Activated T-helper 1 cell treated with anti-CD3 and anti-CD28 coated beads, Interleukin-2, amount 50 U/mL, for 16 hours (primary cell): ENCODE results near the gene LRRN4CL.
"Not testable (repeated sequence)": the region's sequence is repeated elsewhere in the genome, so short reads cannot be mapped to it uniquely, and the experiment has no call there.

Experiments
- DNase-seq, 2 donors: peaks; one replicate each; pipeline ENCODE4 v3.0.0-alpha.2; 2020; ENCODE audit warnings: low read depth in 1 of 2, low spot score in 1 of 2

The LRRN4CL gene

DNA sequence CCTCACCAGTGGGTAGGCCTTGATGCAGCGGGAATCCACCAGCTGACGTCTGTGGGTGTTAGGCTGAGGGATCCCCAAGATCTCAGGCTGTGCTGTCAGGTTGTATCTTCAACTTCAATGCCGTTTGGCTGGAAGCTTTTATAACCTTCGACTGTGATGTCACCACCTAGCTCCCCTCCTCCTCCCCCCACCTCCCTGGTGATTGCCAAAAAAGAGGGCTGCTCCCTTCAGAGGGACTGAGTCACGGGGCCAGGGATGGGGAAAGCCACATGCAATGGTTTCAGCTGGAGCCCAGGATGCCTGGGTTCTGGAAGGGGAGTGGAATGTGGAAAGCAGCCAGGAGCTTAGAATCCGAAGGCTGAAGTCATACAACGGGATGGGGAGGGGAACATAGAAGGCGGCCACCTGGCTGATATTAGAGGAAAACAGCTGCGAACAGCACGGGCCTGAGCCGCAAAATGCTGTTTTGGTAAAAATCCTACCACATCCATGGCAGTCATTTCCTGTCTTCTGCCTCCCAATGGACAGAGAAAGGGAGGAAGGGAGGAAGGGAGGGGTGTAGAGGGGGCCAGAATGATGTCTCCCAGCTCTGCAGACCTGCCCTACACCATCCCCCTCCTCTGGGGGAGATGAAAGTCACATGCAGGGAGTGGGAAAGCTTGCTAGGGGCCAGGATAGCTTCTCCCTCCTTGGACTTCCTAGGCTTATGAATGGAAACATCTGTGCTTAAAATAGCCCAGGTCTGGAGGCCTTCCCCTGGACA, at the start of gene LRRN4CL:
LRRN4CL (minus strand) TSS at position 110 of the 763 bp plus-strand sequence. CDS start 1,022 bp downstream, outside the sequence.
- no peak for DNase-seq

DNA sequence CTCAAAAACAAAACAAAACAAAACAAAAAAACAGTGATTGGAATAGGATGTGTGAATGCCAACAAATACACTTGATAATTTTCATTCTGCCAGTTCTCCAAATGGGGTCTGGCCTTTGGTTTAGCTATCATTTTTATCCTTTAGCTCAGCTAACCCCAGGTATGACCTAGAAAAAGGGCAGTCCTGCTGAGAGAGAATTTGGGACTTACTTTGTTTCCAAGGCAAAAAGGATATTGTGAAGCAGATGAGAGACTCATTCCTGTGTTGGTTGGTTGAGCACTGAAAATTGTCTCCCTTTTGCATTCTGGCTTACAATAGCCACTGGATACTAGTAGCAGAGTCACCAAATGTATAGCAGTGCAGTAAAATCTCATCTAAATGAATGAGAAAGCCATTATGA, 47.9 kb upstream of the LRRN4CL start:
- DNase-seq = no peak

DNA sequence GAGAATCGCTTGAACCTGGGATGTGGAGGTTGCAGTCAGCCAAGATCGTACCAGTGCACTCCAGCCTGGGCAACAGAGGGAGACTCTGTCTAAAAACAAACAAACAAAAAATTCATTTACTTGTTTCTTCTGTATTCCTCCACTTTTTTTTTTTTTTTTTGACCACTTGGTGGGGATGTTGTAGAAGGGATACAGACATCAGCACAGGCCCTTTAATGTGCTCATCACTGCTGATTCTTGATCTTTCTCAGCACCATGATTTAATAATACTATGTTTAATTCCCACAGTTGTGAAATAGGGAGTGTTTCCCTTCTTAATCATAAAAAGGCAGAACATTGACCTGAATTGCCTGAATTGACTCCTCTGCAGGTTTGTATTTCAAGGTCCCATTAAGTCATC, 43.5 kb upstream of the LRRN4CL start:
- no peak for DNase-seq

DNA sequence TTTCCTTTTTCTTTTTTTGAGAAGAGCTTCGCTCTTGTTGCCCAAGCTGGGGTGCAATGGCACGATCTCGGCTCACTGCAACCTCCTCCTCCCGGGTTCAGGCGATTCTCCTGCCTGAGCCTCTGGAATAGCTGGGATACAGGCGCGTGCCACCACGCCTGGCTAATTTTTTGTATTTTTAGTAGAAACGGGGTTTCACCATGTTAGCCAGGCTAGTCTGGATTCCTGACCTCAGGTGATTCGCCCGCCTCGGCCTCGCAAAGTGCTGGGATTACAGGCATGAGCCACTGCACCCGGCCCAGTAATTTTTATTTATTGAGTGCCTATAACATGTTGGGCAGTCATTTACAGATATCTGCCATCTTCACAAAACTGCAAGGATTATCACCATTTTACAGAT, 40.7 kb upstream of the LRRN4CL start:
- not testable (repeated sequence) for DNase-seq

DNA sequence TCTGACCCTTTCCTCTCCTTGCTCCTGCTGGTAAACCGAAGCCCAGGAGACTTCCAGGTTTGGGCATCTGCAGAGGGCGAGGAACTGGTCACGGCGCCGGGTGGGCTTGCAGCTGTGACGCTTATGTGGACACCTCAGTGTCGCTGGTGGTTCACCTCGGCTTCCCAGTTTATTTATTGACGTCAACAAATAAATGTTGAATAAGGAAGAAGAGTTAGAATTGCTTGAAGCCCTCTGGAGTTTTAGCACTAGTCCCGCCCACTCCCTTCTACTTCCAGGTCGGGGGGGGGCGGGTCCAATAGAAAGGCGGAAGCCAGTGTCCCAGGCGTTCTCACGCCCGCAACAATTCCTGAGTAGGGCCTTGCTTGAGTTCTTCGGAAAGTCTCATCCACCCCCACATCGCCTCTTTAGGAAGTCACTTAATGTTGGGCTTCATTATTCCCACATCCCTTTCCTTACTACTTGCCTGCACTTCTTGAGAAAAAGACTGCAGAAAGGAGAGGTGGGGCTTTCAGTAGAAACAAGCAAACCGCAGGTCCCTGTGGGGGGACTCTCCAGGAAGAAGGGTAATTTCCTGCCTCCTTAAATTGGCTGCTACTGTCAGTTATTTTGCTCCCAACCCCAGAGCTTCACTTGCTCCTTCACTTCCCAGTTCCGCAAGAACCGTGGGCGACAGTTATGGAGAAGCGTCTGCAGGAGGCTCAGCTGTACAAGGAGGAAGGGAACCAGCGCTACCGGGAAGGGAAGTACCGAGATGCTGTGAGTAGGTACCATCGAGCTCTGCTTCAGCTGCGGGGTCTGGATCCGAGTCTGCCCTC, 39.0 kb upstream of the LRRN4CL start, which contains the start of gene TTC9C:
TTC9C (plus strand) TSS at position 316 of the 818 bp plus-strand sequence; CDS start at position 679, 363 bp downstream.
- peak; percentile 65 to 74 for DNase-seq

DNA sequence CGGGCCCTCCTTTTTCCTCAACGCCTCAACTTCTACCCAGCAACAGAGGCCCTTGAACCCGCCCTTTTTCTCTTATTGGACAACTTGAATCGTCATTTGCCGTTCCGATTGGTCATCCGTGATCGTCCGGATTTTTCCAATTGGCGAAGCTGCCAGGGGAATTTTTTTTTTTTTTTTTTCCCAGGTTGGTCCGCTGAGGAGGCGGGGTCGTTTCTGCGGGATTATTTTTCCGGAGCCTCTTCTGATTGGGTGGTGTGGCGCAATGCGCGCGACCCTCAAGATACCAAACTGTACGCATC, 38.5 kb upstream of the LRRN4CL start:
- DNase-seq = peak; percentile 50 to 67

DNA sequence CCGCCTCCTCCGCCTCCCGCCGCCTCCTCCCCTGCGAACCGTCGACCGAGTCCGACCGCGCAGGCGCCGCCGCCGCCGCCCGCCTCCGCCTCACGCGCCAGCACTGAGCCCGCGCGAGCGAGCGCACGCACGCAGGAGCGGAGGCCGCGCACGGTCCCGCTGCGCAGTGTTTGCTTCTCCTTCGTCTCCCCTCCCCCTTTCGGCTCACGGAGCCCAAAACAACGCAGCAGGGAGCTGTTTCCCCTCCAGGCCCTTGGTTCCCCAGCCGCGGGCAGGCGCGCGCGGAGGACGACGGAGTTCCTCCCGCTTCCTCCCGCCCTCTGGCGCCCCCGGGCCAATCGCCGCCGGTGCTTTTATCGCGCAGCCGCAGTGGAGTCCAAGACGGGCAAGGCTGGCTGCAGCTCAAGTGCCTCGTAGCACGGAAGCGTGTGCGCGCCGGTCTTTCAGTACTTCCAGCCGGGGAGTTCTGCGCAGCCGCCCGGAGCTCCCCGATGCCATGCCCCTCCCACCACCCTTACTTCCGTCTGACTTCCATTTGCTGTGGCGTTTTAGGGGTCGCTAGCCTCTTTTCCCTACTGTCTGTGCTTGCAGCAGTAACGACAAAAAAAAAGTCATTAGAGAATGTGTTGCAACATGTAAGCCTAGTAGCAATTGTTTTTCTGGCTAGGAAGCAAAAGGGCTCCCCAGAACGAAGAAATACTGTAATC, 38.0 kb upstream of the LRRN4CL start, which contains the start of gene HNRNPUL2:
HNRNPUL2 (minus strand) TSS at position 293 of the 707 bp plus-strand sequence. CDS start 301 bp downstream, outside the sequence.
- peak; percentile 96 to 98 for DNase-seq

DNA sequence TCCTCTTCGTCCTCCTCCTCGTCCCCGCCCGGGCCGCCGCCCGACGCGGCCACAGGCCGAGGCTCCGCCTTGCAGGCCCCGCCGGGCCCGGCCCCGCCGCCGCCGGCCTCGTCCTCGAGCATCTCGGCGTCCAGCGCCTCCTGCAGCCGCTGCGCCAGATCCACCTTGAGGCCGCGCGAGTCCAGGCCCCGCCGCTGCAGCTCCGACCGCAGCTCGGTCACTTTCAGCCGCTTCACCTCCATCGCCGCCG, 37.5 kb upstream of the LRRN4CL start:
- no peak for DNase-seq

DNA sequence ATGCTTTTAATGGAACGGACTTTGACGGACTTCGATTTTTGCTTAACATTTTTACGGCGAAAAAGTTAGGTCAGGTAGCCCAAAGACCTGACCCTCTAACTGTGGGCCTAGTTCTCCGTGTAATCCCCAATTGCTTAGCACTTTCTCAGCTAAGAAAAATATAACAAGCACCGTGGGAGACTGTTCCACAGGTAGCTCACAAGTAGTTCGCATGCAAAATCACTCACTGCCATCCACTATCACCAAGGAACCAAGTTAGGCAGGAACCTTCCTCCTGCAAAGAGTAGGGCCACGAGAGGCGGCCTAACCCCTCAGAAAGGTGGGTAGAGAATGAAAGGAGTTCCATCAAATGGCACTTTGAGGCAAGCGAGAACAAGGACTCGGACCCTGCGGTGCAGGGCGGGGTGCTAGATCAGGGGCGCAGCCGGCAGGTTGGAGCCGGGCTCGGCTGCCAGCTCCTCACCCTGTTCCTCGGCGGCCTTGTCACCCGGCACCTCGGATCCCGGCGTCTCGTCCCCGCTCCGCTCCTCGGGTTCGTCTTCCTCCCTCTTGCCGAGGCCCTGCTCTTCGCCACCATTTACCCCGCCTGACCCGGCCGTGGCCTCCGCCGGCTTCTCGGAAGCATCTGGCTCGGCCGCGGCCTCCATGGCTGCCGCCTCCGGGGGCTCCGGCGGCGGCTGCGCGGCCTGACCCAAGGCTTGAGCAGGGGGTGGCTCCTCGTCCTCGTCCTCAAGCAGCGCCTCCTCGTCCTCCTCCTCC, 37.0 kb upstream of the LRRN4CL start:
- no peak for DNase-seq

DNA sequence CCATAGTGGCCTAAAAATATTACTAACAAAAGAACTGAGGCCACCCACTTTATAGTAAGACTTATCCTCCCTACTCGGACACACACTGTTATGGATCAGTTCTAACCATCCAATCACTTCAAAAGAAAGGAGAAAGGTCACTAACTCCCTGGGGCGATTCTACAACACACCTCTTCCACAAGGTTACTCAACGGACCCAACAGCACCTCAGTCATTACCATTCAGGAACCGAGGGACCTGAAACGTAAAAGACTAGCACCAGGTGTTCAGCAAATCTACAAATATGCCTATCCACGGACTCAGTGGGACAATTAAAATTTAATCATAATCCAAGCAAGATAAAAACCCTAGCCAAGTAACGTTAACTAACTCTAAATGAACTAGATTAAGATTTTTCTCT, 36.3 kb upstream of the LRRN4CL start:
- DNase-seq = no peak

DNA sequence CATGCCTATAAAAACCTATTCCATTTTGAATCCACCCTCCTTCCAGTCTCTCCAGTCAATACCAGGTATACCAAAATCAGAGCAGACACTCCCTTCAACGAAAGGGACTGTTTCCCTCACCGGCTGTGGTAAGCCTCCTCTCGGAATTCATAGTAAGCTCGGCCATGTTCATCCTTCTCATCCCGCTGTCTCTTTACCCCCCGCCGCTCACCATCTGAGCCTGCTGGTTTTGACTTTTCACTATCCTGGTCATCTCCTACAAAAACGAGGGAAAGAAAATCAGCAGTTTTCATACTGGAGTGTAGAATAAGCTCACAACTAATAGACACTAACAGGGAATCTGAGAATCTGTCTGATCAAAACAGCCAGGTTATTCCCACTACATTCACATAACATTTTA, 34.8 kb upstream of the LRRN4CL start:
- no peak for DNase-seq

DNA sequence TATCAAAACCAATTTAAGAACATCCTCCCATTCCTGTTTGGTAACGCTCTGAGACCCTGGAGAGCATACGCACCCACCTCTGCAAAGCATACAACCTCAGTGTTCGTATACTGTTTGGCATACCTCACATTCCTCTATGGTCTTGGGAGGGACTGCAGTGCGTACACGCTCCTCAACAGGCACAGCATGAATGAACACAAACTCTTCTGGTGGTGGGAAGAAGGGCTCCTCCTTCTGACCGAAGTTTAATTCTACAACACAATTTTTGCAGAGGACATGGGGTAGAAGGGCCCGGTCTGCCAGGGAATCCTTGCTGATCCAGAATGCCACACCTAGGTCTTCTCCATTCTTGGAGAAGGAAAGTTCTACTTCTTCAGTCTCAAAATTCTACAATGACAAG, 32.7 kb upstream of the LRRN4CL start:
- DNase-seq = no peak

DNA sequence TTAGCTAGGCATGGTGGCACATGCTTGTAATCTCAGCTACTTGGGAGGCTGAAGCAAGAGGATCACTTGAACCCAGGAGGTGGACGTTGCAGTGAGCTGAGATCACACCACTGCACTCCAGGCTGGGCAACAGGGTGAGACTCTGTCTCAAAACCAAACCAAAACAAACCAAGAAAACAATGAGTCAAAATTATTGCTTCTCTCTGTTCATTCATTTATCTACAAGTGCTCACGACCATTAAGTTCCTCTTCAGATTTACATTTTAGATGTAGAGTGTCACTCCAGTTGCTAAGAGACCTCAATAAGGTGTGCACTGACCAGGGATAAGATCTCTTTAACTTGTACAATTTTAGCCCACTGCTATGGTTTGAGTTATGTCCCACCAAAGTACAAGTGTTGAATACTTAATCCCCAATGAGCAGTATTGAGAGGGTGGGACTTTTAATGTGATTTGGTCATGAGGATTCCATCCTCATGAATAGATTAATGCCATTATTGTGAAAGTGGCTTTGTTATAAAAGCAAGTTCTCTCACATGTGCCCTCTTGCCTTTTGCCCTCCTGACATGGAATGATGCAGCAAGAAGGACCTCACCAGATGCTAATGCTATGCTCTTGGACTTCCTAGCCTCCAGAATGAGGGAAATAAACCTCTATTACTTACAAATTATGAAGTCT, 30.1 kb upstream of the LRRN4CL start:
- no peak for DNase-seq

DNA sequence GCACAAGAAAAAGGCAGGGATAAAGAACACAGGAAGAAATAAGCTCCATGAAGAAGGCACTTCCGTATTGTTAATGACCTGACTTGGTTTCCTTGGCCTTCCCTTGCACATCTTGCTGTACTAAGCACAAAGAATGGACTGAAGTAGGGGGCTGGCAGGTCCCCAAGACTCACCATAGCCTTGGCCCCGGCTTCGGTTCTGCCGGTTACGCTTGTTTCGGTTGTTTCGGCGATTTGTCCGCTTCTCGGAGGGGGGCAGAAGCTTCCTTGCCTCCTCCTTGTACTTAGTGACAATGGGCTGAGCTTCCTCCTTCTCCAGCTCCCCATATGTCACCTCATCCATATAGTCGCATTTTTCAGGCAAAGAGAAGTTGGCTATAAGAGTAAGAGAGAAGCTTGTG, 27.5 kb upstream of the LRRN4CL start:
- DNase-seq = no peak

DNA sequence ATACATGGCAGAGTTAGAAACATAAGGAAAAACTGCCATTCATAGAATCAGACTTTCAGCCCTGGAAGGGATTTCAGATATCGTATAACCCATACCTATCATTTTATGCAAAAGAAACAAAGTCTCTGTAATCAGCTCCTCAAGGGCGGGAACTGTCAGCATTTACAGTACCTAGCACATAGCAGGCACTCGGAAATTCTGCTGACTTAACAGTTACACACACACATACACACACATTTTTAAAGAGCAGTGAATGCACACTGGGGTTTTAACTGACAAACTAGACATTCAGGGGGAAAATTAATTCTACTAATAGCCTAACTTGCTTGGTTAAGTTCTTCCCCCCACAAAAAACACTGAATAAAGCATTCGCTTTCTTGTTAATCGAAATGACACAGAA, 26.9 kb upstream of the LRRN4CL start:
- DNase-seq = no peak

DNA sequence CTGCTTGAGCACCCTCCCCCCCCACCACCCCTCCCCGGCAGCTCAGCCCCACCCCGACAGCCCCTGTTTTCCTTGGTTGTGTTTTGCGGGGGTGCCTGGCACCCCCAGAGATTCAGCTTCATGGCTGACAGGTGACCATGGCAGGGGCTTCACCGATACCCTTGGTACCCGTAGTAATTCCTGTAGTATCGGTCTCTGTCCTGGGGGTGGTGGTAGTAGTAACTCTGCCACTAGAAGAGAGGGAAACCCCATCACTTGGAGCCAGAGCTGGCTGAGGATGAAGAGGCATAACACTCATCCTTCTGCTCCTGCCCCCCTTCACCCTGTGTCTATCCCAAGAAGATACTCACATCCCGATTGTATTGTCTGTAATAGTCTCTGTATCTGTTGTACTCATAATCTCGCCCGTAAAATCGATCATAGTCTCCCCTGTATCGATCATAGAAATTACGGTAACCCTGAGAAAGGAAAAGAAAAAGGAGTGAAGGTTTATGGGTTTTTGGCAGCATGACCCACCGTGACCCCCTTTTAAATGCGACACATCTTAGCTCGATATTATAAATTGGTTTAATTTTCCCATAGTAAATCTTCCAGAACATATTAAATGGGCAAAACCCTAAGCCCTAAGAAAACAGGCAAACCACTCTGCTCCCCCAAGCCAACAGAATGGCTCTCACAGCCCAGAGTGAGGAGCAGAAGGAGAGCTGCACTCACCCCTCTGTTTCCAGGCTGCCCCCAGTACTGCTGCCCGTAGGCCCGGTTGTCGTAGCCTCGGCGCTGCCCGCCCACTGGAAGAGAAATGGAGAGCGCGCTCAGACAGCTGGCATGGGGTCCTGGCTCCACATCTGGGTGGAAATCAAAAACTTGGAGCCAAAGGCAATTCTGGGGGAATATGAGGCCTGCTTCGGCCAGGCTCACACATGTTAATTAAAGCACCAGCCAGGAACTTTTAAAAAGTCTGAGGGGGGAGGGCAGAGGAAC, 26.1 kb upstream of the LRRN4CL start:
- DNase-seq = no peak

DNA sequence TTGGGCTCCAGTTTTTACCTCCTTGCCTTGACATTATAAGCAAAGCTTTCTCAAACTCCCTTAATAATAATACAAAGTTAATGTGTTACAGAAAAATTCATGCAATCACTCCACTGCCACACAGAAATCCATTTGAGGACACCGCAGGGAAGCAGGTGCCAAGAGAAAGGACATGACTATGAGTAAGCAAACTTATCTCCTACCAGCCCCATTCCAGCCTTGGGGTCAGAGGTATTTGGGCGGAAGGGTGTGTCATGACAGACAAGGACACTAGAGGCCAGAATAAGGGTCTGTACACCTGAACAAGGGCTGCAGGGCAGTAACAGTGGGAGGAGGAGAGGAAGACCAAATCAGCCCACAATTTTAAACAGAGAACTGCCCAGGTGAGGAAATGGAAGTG, 24.0 kb upstream of the LRRN4CL start:
- DNase-seq = no peak

DNA sequence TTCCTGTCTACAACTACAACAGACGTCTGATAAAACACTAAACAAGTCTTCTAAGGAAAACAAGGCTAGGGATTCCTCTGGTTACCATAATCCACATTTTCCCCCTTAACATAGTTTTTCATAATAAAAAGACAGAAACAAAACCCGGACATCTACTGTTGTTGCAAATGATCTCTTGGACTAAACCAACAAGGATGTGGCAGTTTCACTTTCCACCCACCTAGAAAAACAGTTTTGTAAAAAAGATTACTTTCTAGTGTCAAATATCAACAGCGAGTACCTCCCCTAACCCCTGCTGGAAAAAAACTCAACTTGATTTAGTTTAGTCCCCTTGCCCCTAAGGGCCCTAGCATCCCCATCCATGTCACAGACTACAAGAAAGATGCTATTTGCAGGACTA, 23.5 kb upstream of the LRRN4CL start:
- DNase-seq = no peak

DNA sequence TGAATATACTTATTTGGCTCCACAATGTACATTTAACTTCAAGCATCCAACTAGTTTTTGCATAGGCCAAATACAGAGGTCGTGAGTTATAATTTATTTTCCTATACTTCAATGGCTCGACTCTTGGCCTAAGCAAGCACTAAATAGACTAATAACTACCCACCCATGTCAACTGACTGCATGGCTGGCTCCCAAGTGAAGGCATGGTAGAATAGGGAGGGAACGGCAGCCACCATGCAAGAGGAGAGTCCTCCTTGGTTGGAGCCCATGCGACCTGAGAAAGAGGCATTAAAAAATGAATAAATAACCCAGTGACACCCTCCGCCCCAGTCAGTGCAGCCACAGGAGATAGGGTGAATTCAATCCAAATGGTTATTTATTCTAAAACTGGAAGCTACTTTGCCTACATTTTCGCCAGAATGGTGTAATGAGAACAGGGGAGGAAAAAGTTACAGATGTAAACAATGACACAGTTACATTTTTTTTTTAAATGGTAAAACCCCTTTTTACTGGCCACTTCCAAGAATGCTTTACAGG, 23.0 kb upstream of the LRRN4CL start:
- no peak for DNase-seq
